HG03025 (cell line): ENCODE results near the gene CRELD2.

Experiments
- ATAC-seq: cut with Tn5 transposase; IDR thresholded peaks from one replicate; pipeline ENCODE4 v1.9.1; 2021; ENCODE audit warnings: mild to moderate bottlenecking, moderate library complexity; ENCODE audit not compliant: unreplicated experiment, low FRiP score

Gene CRELD2

GRCh38 chr22:49928185-49928495, 9.7 kb downstream of the CRELD2 start:
- no peak for ATAC-seq

GRCh38 chr22:49928555-49929210, 10.2 kb downstream of the CRELD2 start:
- no peak for ATAC-seq

- no peak for ATAC-seq
Measured at GRCh38 chr22:49929211-49929979, 11.0 kb downstream of the CRELD2 start.

GRCh38 chr22:49929994-49930575, 11.7 kb downstream of the CRELD2 start:
- no peak for ATAC-seq

GRCh38 chr22:49930596-49931412, 12.4 kb downstream of the CRELD2 start:
- no peak for ATAC-seq

GRCh38 chr22:49933236-49934159, 15.1 kb downstream of the CRELD2 start:
- no peak for ATAC-seq

- ATAC-seq = no peak
Measured at GRCh38 chr22:49934160-49934890, 15.9 kb downstream of the CRELD2 start.

- ATAC-seq = no peak
Measured at GRCh38 chr22:49934891-49935557, 16.6 kb downstream of the CRELD2 start.

- ATAC-seq = no peak
Measured at GRCh38 chr22:49935561-49935960, 17.1 kb downstream of the CRELD2 start.

GRCh38 chr22:49936018-49936972, 17.9 kb downstream of the CRELD2 start:
- ATAC-seq = peak; percentile 40

GRCh38 chr22:49936973-49937757, 18.7 kb downstream of the CRELD2 start:
- no peak for ATAC-seq

- no peak for ATAC-seq
Measured at GRCh38 chr22:49937758-49938564, 19.5 kb downstream of the CRELD2 start.

GRCh38 chr22:49938565-49939136, 20.2 kb downstream of the CRELD2 start:
- ATAC-seq = no peak

- no peak for ATAC-seq
Measured at GRCh38 chr22:49941507-49942316, 23.3 kb downstream of the CRELD2 start.
